GM12878 (cell line): ENCODE data around the gene MAGI3.

Source experiments
- ATF7 ChIP-seq: fragments of 450-650 bp; IDR thresholded peaks from 2 replicates; pipeline ENCODE4 v1.6.1; 2016; ENCODE audit warnings: low read depth, mild to moderate bottlenecking
- JUNB ChIP-seq: IDR thresholded peaks from 2 replicates; pipeline ENCODE4 v1.6.1; 2016; ENCODE audit warnings: antibody characterized with exemption, mild to moderate bottlenecking
- PKNOX1 ChIP-seq: fragments of 450-650 bp; IDR thresholded peaks from 2 replicates; pipeline ENCODE4 v1.6.1; 2016; ENCODE audit warnings: mild to moderate bottlenecking
- POLR2A ChIP-seq: IDR thresholded peaks from 2 replicates; pipeline ENCODE4 v1.6.1; 2011; ENCODE audit warnings: low read depth, mild to moderate bottlenecking, low read length
- POLR2AphosphoS2 ChIP-seq: IDR thresholded peaks from 2 replicates; pipeline ENCODE4 v1.6.1; 2011; ENCODE audit warnings: low read depth, mild to moderate bottlenecking, low read length, improper control_type of control experiment, moderate library complexity

GRCh38 chr1:113488576-113489177 lies 98.4 kb downstream of the MAGI3 start:
- TF ChIP-seq POLR2AphosphoS2 (no peak), ATF7 (no peak), PKNOX1 (no peak), JUNB (no peak), POLR2A (no peak)
